K562 (cell line): ENCODE data around the gene GLE1. TPM values are rescaled to one million over a fixed set of nuclear protein-coding genes. Genes with fewer than 3 reads are reported as not detected.

Source experiments
- ATAC-seq: fragments of 200-7000 bp; cut with Tn5 transposase; 3 replicates; pipeline ENCODE4 v1.9.1; 2020; ENCODE audit warnings: moderate library complexity
- BruUV-seq: library from RNA; stranded (reverse); fragments of 400-500 nt; replicated peaks from 2 replicates; lab custom pipeline; 2021; lab: Mats Ljungman, UMichigan
- CTCF ChIA-PET: fragments of 300-600 bp; formaldehyde crosslinking; extraction: SDS; loops from one replicate; lab custom pipeline; 2021; ENCODE audit warnings: low intra/inter-chr PET ratio; lab: Yijun Ruan, JAX
- POLR2A ChIA-PET: fragments of 300-600, 350-650 bp; sonication (Branson Sonifier 250); formaldehyde crosslinking; extraction: SDS; loops from one replicate; lab custom pipeline; 2021; ENCODE audit warnings: antibody characterized with exemption, inconsistent platforms; lab: Yijun Ruan, JAX
- DNase-seq, 4 experiments: peaks; one replicate each; pipeline versions ENCODE4 v3.0.0 to v3.0.0-alpha.2; 2011 to 2018; ENCODE audit warnings: low spot score in 3 of 4, mixed read lengths in 3 of 4; ENCODE audit errors: extremely low read depth in 1 of 4
- FAIRE-seq: peaks from 2 replicates; lab custom pipeline; 2011; peaks lifted over from hg19 to GRCh38; lab: Jason Lieb, UNC
- H2AFZ ChIP-seq: 2 replicates; pipeline ENCODE4 v1.6.0; 2011; ENCODE audit warnings: low read depth, low read length, control low read depth, inconsistent platforms
- H3K27ac ChIP-seq: fragments of 200-600 bp; 3 replicates; pipeline ENCODE4 v1.8.0; 2011; ENCODE audit warnings: low read depth, mild to moderate bottlenecking, control low read depth, inconsistent platforms, low read length, moderate library complexity, mixed read lengths; ENCODE audit errors: extremely low read depth
- H3K27me3 ChIP-seq, 2 experiments: fragments of 300-600 bp in 1 of 2; 2 replicates in 1 of 2; 3 replicates in 1 of 2; pipeline versions ENCODE4 v1.6.0 to v1.8.0; 2011; ENCODE audit warnings: inconsistent platforms in 2 of 2, low read length in 2 of 2, mild to moderate bottlenecking in 1 of 2, mixed read lengths in 1 of 2, moderate library complexity in 1 of 2; ENCODE audit not compliant: control insufficient read depth in 2 of 2, insufficient read depth in 2 of 2
- H3K36me3 ChIP-seq: fragments of 300-600 bp; 3 replicates; pipeline ENCODE4 v1.8.0; 2011; ENCODE audit warnings: mild to moderate bottlenecking, low read length, inconsistent platforms; ENCODE audit not compliant: control insufficient read depth, insufficient read depth
- H3K4me1 ChIP-seq, 2 experiments: fragments of 200-600 bp in 1 of 2; replicated peaks in 1 of 2; 2 replicates in 1 of 2; 3 replicates in 1 of 2; pipeline versions ENCODE4 v1.5.1 to v1.8.0; 2011; ENCODE audit warnings: inconsistent platforms in 2 of 2, low read length in 2 of 2, mild to moderate bottlenecking in 1 of 2, mixed read lengths in 1 of 2, moderate library complexity in 1 of 2; ENCODE audit not compliant: control insufficient read depth in 2 of 2, insufficient read depth in 2 of 2
- H3K4me2 ChIP-seq: 2 replicates; pipeline ENCODE4 v1.6.1; 2011; ENCODE audit warnings: low read length, control low read depth, inconsistent platforms, mixed read lengths; ENCODE audit not compliant: insufficient read depth
- H3K4me3 ChIP-seq: fragments of 200-600 bp; sonication (generic), shearing (Covaris generic); 2 replicates; pipeline ENCODE4 v1.5.1; 2016; ENCODE audit warnings: control low read depth, inconsistent platforms
- H3K79me2 ChIP-seq: fragments of 200-600 bp; 3 replicates; pipeline ENCODE4 v1.8.0; 2011; ENCODE audit warnings: low read length, inconsistent platforms; ENCODE audit not compliant: control insufficient read depth, insufficient read depth
- H3K9ac ChIP-seq, 2 experiments: 2 replicates each; pipeline versions ENCODE4 v1.6.0 to v1.6.1; 2011; ENCODE audit warnings: low read depth in 2 of 2, low read length in 2 of 2, control low read depth in 1 of 2, inconsistent platforms in 1 of 2, mild to moderate bottlenecking in 1 of 2, mixed read lengths in 1 of 2; ENCODE audit not compliant: insufficient read depth in 1 of 2
- H3K9me1 ChIP-seq: one replicate; pipeline ENCODE4 v1.6.0; 2011; ENCODE audit warnings: inconsistent platforms, mild to moderate bottlenecking, low read length, moderate library complexity; ENCODE audit not compliant: control insufficient read depth, insufficient read depth
- H3K9me3 ChIP-seq: replicated peaks from 2 replicates; pipeline ENCODE4 v1.5.1; 2011; ENCODE audit warnings: low read depth, low read length, inconsistent platforms; ENCODE audit not compliant: control insufficient read depth, insufficient read depth
- H4K20me1 ChIP-seq: replicated peaks from 2 replicates; pipeline ENCODE4 v1.6.1; 2011; ENCODE audit warnings: low read length, inconsistent platforms, mixed read lengths; ENCODE audit not compliant: control insufficient read depth, insufficient read depth
- C11orf30 ChIP-seq: fragments of 450-650 bp; IDR thresholded peaks from 2 replicates; pipeline ENCODE4 v1.6.1; 2016; ENCODE audit warnings: low read depth, mild to moderate bottlenecking
- CTCF ChIP-seq, 3 experiments: IDR thresholded peaks in 2 of 3; conservative IDR thresholded peaks in 1 of 3; 2 replicates each; pipeline ENCODE4 v1.5.1; 2011 to 2012; ENCODE audit warnings: low read length in 3 of 3, mild to moderate bottlenecking in 3 of 3, control low read depth in 2 of 3, improper control_type of control experiment in 1 of 3, inconsistent platforms in 1 of 3, low read depth in 1 of 3, mixed read lengths in 1 of 3, moderate library complexity in 1 of 3; ENCODE audit not compliant: insufficient read depth in 2 of 3
- NCOA1 ChIP-seq: fragments of 450-650 bp; IDR thresholded peaks from 2 replicates; pipeline ENCODE4 v1.6.1; 2016; ENCODE audit warnings: low read depth
- NFATC3 ChIP-seq: fragments of 450-650 bp; IDR thresholded peaks from 2 replicates; pipeline ENCODE4 v1.6.1; 2017; ENCODE audit warnings: mild to moderate bottlenecking
- TBL1XR1 ChIP-seq, 2 experiments: IDR thresholded peaks; 2 replicates each; pipeline ENCODE4 v1.6.1; 2012; ENCODE audit warnings: improper control_type of control experiment in 2 of 2, low read length in 2 of 2, mild to moderate bottlenecking in 1 of 2
- THRB ChIP-seq: fragments of 450-650 bp; formaldehyde crosslinking; conservative IDR thresholded peaks from 2 replicates; pipeline ENCODE4 v1.4.0; 2022; ENCODE audit warnings: mild to moderate bottlenecking, missing genetic modification characterization
- ZBTB33 ChIP-seq: sonication (generic); formaldehyde crosslinking; IDR thresholded peaks from 2 replicates; pipeline ENCODE4 v1.8.1; 2023; ENCODE audit warnings: mild to moderate bottlenecking, missing genetic modification reagents
- ZNF316 ChIP-seq: fragments of 450-650 bp; IDR thresholded peaks from 2 replicates; pipeline ENCODE4 v1.6.1; 2016
- ZNF609 ChIP-seq: sonication (generic); formaldehyde crosslinking; IDR thresholded peaks from 2 replicates; pipeline ENCODE4 v1.8.1; 2023; ENCODE audit warnings: missing genetic modification reagents, mild to moderate bottlenecking, borderline replicate concordance
- WGBS: fragments of 100-300 bp; shearing (Covaris generic); methylation state at CpG from one replicate; pipeline ENCODE4 v1.1.6; 2016; ENCODE audit warnings: low coverage, mixed read lengths; ENCODE audit not compliant: insufficient coverage; ENCODE audit errors: missing lambda C conversion rate; 5-methylcytosine and 5-hydroxymethylcytosine counted together
- in situ Hi-C: fragments of 300-500 bp; cut with MboI; formaldehyde crosslinking; loops from 4 replicates; pipeline ENCODE4 v1.15.0; 2018; ENCODE audit warnings: inconsistent platforms, mixed read lengths
- intact Hi-C: fragments of 100-400 bp; cut with micrococcal nuclease; formaldehyde crosslinking; loops from 2 replicates; pipeline ENCODE4 v1.14.2; 2022
- polyA plus RNA-seq, 8 experiments: library from polyadenylated mRNA; depleted of rRNA in 4 of 8; stranded (reverse) in 5 of 8; unstranded in 3 of 8; fragments of >200 nt; fragmentation: Nextera tagmentation in 2 of 8; fragmentation: Illumina TruSeq in 1 of 8; extraction: Ambion mirVana in 2 of 8; extraction: Trizol in 1 of 8; gene quantifications; 2 replicates each; pipeline versions ENCODE4 v1.2.1 to v1.2.3, GENCODE V29; 2011 to 2014; ENCODE audit warnings: inconsistent platforms in 1 of 8, missing spikeins in 1 of 8
- total RNA-seq, 7 experiments: library from RNA; depleted of rRNA in 6 of 7; stranded (reverse); fragments of >200 nt in 6 of 7; fragmentation: Illumina TruSeq in 2 of 7; extraction: Trizol in 2 of 7; gene quantifications; 2 replicates each; pipeline versions ENCODE4 v1.2.1 to v1.2.3, GENCODE V29; 2011 to 2021; ENCODE audit warnings: low replicate concordance in 1 of 7

The GLE1 gene
- total and polyA plus RNA-seq, 9 of the 15 experiments (the other 6 are each of a cell fraction or from before 2014, with no cell fraction given): 15.9 to 44.8 (median 37.6) TPM

GRCh38 chr9:128495296-128495695 lies 9.2 kb upstream of the GLE1 start (continued):
- no peak for TF ChIP-seq ZBTB33 (CRISPR knock-in tag)
- TF ChIP-seq, all 486 proteins: peak for 0

GRCh38 chr9:128495804-128496417 lies 8.6 kb upstream of the GLE1 start:
- no peak for FAIRE-seq
- CTCF ChIA-PET: no interaction called here
- 77% methylated on average over 5 of the region's 6 CpGs for WGBS

More at GRCh38 chr9:128495804-128496417, 8.6 kb upstream of the GLE1 start:
- Histone ChIP-seq H3K9ac (no peak overlapping the region), H3K27me3 (no peaks in the 10 kb centered on the region), H3K4me3 (no peak overlapping the region), H3K27ac (no peak overlapping the region), H4K20me1 (no peaks in the 10 kb centered on the region), H3K9me3 (no peaks in the 10 kb centered on the region), H3K4me1 (peaks cover 12 to 17% of the 10 kb centered on the region in 2 experiments), H3K79me2 (no peaks in the 10 kb centered on the region), H3K36me3 (peaks cover 83% of the 10 kb centered on the region), H2AFZ (no peak overlapping the region), H3K9me1 (no peaks in the 10 kb centered on the region), H3K4me2 (no peak overlapping the region)
- BruUV-seq: TSS peak; percentile 11
- POLR2A ChIA-PET: interaction anchor here (0.6 to 2.3 kb wide), 6 partner anchors 9 to 627 kb away, joined by 3 to 9 read pairs (median 3); partner anchors contain the start of gene GLE1
- intact Hi-C loops (no loop called here), in situ Hi-C loops (no loop called here)
- ATAC-seq (no peak), DNase-seq (no peak)
- TF ChIP-seq NFATC3: no peak
- no peak for TF ChIP-seq THRB (CRISPR knock-in tag)
- TF ChIP-seq CTCF (IDR thresholded peaks at IDR 0.05 in 2 of 3, conservative IDR thresholded peaks at IDR 0.05 in 1 of 3; ENCODE audit: insufficient read depth in 2 of 3, low read depth in 1 of 3, low read length in 3 of 3): peak in 2 of 3 experiments; percentile 6 to 9; a peak in 1 of 6 replicates
- no peak for TF ChIP-seq TBL1XR1 (IDR thresholded peaks at IDR 0.05; ENCODE audit: low read length in 2 of 2)
- no peak for TF ChIP-seq ZNF609 (CRISPR knock-in tag)
- TF ChIP-seq ZNF316: peak; percentile 50
- no peak for TF ChIP-seq NCOA1
- TF ChIP-seq C11orf30: 0 out of 2 replicates have a peak, but pooled peaks have one; percentile 4
